NCI-H2029 treated with DMSO at 0.1 percent for 48 hours (cell line): ENCODE results near the gene MIX23.
A peak's percentile ranks its signal among the peaks of the same experiment; 100 is the strongest.

Source experiments
- DNase-seq: peaks from one replicate; lab custom pipeline; 2025; lab: John Stamatoyannopoulos, UW

MIX23 gene

GRCh38 chr3:122382888-122383666 lies at the start of gene MIX23:
Gene MIX23, minus strand, starts transcription at chr3:122383231. Its CDS starts 7 bp downstream, at chr3:122383224.
- peak; percentile 78 for DNase-seq

- no peak for DNase-seq
These were observed 47.3 kb upstream of the MIX23 start for GRCh38 chr3:122430371-122430770.

- no peak for DNase-seq
These were observed 44.9 kb upstream of the MIX23 start for GRCh38 chr3:122427857-122428471.

GRCh38 chr3:122421836-122422235 lies 38.8 kb upstream of the MIX23 start:
- no peak for DNase-seq

GRCh38 chr3:122421101-122421500 lies 38.1 kb upstream of the MIX23 start:
- no peak for DNase-seq

- no peak for DNase-seq
These were observed 33.9 kb upstream of the MIX23 start for GRCh38 chr3:122416966-122417365.

- no peak for DNase-seq
These were observed 33.0 kb upstream of the MIX23 start, which contains the start of gene WDR5B for GRCh38 chr3:122415762-122416654. Gene WDR5B, minus strand, starts transcription at chr3:122416062. Its CDS starts 534 bp downstream, at chr3:122415528.

GRCh38 chr3:122415104-122415744 lies 32.2 kb upstream of the MIX23 start:
- DNase-seq, result no peak

GRCh38 chr3:122414391-122414790 lies 31.4 kb upstream of the MIX23 start:
- DNase-seq, result no peak

- no peak for DNase-seq
These were observed 27.6 kb upstream of the MIX23 start for GRCh38 chr3:122410639-122411038.

- DNase-seq, result no peak
These were observed 27.1 kb upstream of the MIX23 start for GRCh38 chr3:122410111-122410510.

GRCh38 chr3:122409446-122409845 lies 26.4 kb upstream of the MIX23 start:
- no peak for DNase-seq

GRCh38 chr3:122407946-122408345 lies 24.9 kb upstream of the MIX23 start:
- DNase-seq, result no peak

- no peak for DNase-seq
These were observed 23.2 kb upstream of the MIX23 start for GRCh38 chr3:122406198-122406597.

GRCh38 chr3:122405015-122405414 lies 22.0 kb upstream of the MIX23 start:
- no peak for DNase-seq

GRCh38 chr3:122403489-122403888 lies 20.5 kb upstream of the MIX23 start:
- no peak for DNase-seq

- no peak for DNase-seq
These were observed 15.9 kb upstream of the MIX23 start for GRCh38 chr3:122398920-122399319.

- no peak for DNase-seq
These were observed 14.2 kb upstream of the MIX23 start for GRCh38 chr3:122397201-122397600.

- DNase-seq, result no peak
These were observed 13.5 kb upstream of the MIX23 start for GRCh38 chr3:122396511-122396910.

- DNase-seq, result no peak
These were observed 12.6 kb upstream of the MIX23 start for GRCh38 chr3:122395582-122395981.

GRCh38 chr3:122394173-122394572 lies 11.1 kb upstream of the MIX23 start:
- DNase-seq, result no peak
